Calu3 (cell line): Measurements from ENCODE around the gene USO1. TPM values are rescaled to one million over a fixed set of nuclear protein-coding genes. Genes with fewer than 3 reads are reported as not detected.

ENCODE experiments used
- BruUV-seq: library from RNA; stranded (reverse); fragments of 400-500 nt; replicated peaks from 2 replicates; lab custom pipeline; 2021; lab: Mats Ljungman, UMichigan
- CTCF ChIA-PET: fragments of 300-600 bp; sonication (Branson Sonifier 250); formaldehyde crosslinking; loops from one replicate; lab custom pipeline; 2022; ENCODE audit warnings: antibody characterized with exemption; lab: Charles Lee
- DNase-seq: peaks from one replicate; pipeline ENCODE4 v3.0.0; 2022
- H3K27ac Mint-ChIP-seq: one replicate; pipeline ENCODE4 v1.8.0; 2022; ENCODE audit warnings: mixed read lengths; ENCODE audit not compliant: unreplicated experiment
- H3K27me3 Mint-ChIP-seq: one replicate; pipeline ENCODE4 v1.8.0; 2022; ENCODE audit warnings: mixed read lengths; ENCODE audit not compliant: unreplicated experiment
- H3K36me3 Mint-ChIP-seq: one replicate; pipeline ENCODE4 v1.8.0; 2022; ENCODE audit warnings: mild to moderate bottlenecking, moderate library complexity, mixed read lengths; ENCODE audit not compliant: insufficient read depth, unreplicated experiment
- H3K4me1 Mint-ChIP-seq: one replicate; pipeline ENCODE4 v1.8.0; 2022; ENCODE audit warnings: mild to moderate bottlenecking, low read depth, mixed read lengths; ENCODE audit not compliant: unreplicated experiment
- H3K4me3 Mint-ChIP-seq: one replicate; pipeline ENCODE4 v1.8.0; 2022; ENCODE audit warnings: mild to moderate bottlenecking, low read depth, moderate library complexity, mixed read lengths; ENCODE audit not compliant: unreplicated experiment
- H3K9me3 Mint-ChIP-seq: one replicate; pipeline ENCODE4 v1.8.0; 2022; ENCODE audit warnings: low read depth, mixed read lengths; ENCODE audit not compliant: unreplicated experiment
- intact Hi-C: fragments of 100-400 bp; cut with micrococcal nuclease; formaldehyde crosslinking; loops from one replicate; pipeline ENCODE4 v1.10.0; 2022; ENCODE audit not compliant: unreplicated experiment
- total RNA-seq: library from RNA; stranded (reverse); gene quantifications from 2 replicates; pipeline ENCODE4 v1.2.3, GENCODE V29; 2022
- TF ChIP-seq, protein P1 (sequence below): fragments of 200-600 bp; IDR thresholded peaks from one replicate; pipeline ENCODE4 v1.8.0; 2022; ENCODE audit warnings: antibody characterized with exemption; ENCODE audit not compliant: unreplicated experiment

USO1 gene
- total RNA-seq, 1 experiment from 2014 or later, result 45.4 TPM

DNA sequence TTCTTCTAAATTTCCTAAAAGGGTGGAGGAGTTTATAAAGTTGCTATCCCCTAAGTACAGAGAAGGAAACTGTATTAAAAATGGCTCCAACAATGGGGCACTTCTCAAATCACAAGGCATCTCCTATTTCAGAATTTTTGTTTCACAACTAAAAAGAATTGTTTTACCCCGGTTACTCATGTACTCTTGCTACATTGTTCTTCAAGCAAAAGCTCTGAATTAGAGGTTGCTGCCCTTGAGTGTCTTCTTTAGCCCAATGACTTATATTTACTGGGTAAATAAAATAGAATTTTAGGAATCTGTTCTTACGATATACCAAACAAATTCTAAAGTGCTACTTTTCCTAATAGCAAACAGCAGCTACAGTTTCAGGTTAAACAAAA lies 110.4 kb downstream of the USO1 start:
- Mint-ChIP-seq H3K27me3 (no peaks in the 10 kb centered on the region), H3K9me3 (no peaks in the 10 kb centered on the region), H3K4me3 (no peak overlapping the region), H3K36me3 (no peaks in the 10 kb centered on the region), H3K27ac (no peak overlapping the region), H3K4me1 (no peaks in the 10 kb centered on the region)
- intact Hi-C loops, result no loop called here
- TF ChIP-seq, protein P1, sequence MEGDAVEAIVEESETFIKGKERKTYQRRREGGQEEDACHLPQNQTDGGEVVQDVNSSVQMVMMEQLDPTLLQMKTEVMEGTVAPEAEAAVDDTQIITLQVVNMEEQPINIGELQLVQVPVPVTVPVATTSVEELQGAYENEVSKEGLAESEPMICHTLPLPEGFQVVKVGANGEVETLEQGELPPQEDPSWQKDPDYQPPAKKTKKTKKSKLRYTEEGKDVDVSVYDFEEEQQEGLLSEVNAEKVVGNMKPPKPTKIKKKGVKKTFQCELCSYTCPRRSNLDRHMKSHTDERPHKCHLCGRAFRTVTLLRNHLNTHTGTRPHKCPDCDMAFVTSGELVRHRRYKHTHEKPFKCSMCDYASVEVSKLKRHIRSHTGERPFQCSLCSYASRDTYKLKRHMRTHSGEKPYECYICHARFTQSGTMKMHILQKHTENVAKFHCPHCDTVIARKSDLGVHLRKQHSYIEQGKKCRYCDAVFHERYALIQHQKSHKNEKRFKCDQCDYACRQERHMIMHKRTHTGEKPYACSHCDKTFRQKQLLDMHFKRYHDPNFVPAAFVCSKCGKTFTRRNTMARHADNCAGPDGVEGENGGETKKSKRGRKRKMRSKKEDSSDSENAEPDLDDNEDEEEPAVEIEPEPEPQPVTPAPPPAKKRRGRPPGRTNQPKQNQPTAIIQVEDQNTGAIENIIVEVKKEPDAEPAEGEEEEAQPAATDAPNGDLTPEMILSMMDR, result no peak
- no TSS peak for BruUV-seq
- CTCF ChIA-PET, result interaction anchor here (0.8 kb wide), 1 partner anchor 13 kb away, joined by 4 read pairs; no protein-coding TSS in a partner anchor
- DNase-seq, result no peak

- Mint-ChIP-seq H3K4me1 (no peaks in the 10 kb centered on the region), H3K36me3 (peaks cover 5% of the 10 kb centered on the region), H3K27me3 (no peaks in the 10 kb centered on the region), H3K27ac (no peak overlapping the region), H3K4me3 (no peak overlapping the region), H3K9me3 (no peaks in the 10 kb centered on the region)
- no peak for DNase-seq
- TF ChIP-seq, protein P1, result no peak
- CTCF ChIA-PET, result no interaction called here
- BruUV-seq, result no TSS peak
- intact Hi-C loops, result loop anchor here (10.0 kb wide), 1 partner anchor 187 kb away; no protein-coding TSS in a partner anchor
Measured at GRCh38 chr4:75841641-75842520, 117.5 kb downstream of the USO1 start.

- Mint-ChIP-seq H3K4me1 (no peaks in the 10 kb centered on the region), H3K4me3 (no peak overlapping the region)
- TF ChIP-seq, protein P1, result no peak
Measured at GRCh38 chr4:75843596-75843995, 119.2 kb downstream of the USO1 start.

DNA sequence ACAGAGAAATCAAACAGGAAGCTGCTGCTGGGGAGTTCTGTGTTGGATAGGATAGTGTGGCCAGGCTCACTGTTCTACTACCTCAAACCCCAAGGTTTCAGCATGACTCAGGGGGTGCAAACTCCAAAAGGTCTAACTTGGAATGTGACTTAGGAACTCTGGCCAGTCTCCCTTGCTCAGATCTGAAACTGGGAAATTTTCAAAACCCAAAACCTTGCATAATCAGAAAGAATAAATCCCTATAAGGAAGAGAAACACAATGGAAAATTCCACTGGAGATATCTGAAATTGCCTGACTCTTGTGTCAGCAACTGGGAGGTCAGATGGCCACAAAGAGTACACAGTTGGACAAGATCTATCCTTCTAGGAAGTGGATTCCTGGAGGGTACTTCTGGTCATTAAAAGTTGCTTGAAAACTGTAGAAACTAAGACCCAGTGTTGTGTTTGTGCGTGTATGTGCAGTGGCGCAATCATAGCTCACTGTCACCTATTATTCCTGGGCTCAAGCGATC lies 119.8 kb downstream of the USO1 start:
- peak overlapping the region; percentile 38 for H3K27ac Mint-ChIP-seq
- CTCF ChIA-PET, result interaction anchor here (1.0 kb wide), 1 partner anchor 210 kb away, joined by 3 read pairs; no protein-coding TSS in a partner anchor

More at GRCh38 chr4:75843596-75843995, 119.2 kb downstream of the USO1 start:
- Mint-ChIP-seq H3K27ac (peak overlapping the region; percentile 38), H3K9me3 (no peaks in the 10 kb centered on the region), H3K36me3 (peaks cover 5% of the 10 kb centered on the region), H3K27me3 (no peaks in the 10 kb centered on the region)
- BruUV-seq, result no TSS peak
- no peak for DNase-seq
- intact Hi-C loops, result loop anchor here (10.0 kb wide), 1 partner anchor 189 kb away; no protein-coding TSS in a partner anchor
- CTCF ChIA-PET, result no interaction called here

More for the DNA sequence above, 119.8 kb downstream of the USO1 start:
- Mint-ChIP-seq H3K36me3 (peaks cover 5% of the 10 kb centered on the region), H3K27me3 (no peaks in the 10 kb centered on the region), H3K4me3 (no peak overlapping the region), H3K4me1 (no peaks in the 10 kb centered on the region), H3K9me3 (no peaks in the 10 kb centered on the region)
- peak; percentile 18 for DNase-seq
- intact Hi-C loops, result loop anchor here (10.0 kb wide), 1 partner anchor 189 kb away; no protein-coding TSS in a partner anchor
- TF ChIP-seq, protein P1, result no peak
- no TSS peak for BruUV-seq
